ENCODE measurements around the gene EFNA2. TPM values are rescaled to one million over a fixed set of nuclear protein-coding genes. Genes with fewer than 3 reads are reported as not detected.
A peak's percentile ranks its signal among the peaks of the same experiment; 100 is the strongest.

The EFNA2 gene
- total RNA-seq, 4 donors from 2014 or later = 30.5 to 112 (median 40.6) TPM

GRCh38 chr19:1286487-1287353 lies 1.0 kb downstream of the EFNA2 start:
- in situ Hi-C loops (cut with MboI; ENCODE audit: low pct_ligation_motif_present in 1 of 4, low pct_unique_long_range_greater_than_20kb in 1 of 4, low sequenced_read_pairs in 3 of 4) (loop anchor here in 2 of 4 donors (25.0 kb wide), 1 partner anchor 101 kb away; the partner anchor contains the start of gene NDUFS7 (in 2 of the 2)), intact Hi-C loops (cut with DNase I; ENCODE audit: low total_unique reads) (loop anchor here (10.0 kb wide), 1 partner anchor 118 kb away; the partner anchor contains the start of genes DAZAP1 and GAMT)
- WGBS, 2 donors (ENCODE audit: low coverage in 1 of 2) = 23% methylated on average over 31 of the region's 38 CpGs; no CpG with 5 or more reads in 1 of the 2 donors
- peaks cover 65% of the 10 kb centered on the region for H3K27me3 ChIP-seq
- H3K27ac ChIP-seq = peak overlapping the region; percentile 58 to 77 (median 74)
- TF ChIP-seq CTCF (IDR thresholded peaks at IDR 0.05) (no peak), POLR2A (IDR thresholded peaks at IDR 0.05) (no peak), POLR2AphosphoS5 (IDR thresholded peaks at IDR 0.05) (no peak), EP300 (IDR thresholded peaks at IDR 0.05; ENCODE audit: low read depth) (no peak)
- H3K9me3 ChIP-seq = no peaks in the 10 kb centered on the region
- H3K4me1 ChIP-seq = peaks cover 15 to 64% (median 51%) of the 10 kb centered on the region in 4 donors
- no peaks in the 10 kb centered on the region for H3K36me3 ChIP-seq
- peak overlapping the region; percentile 5 to 54 (median 47) for H3K4me3 ChIP-seq
- DNase-seq = no peak

GRCh38 chr19:1287354-1288225 lies 1.9 kb downstream of the EFNA2 start:
- intact Hi-C loops (cut with DNase I; ENCODE audit: low total_unique reads) = loop anchor here (10.0 kb wide), 1 partner anchor 117 kb away; the partner anchor contains the start of genes DAZAP1 and GAMT
- Histone ChIP-seq H3K27ac (peak overlapping the region in 2 of 4 donors; percentile 74 to 75), H3K36me3 (no peaks in the 10 kb centered on the region), H3K9me3 (no peaks in the 10 kb centered on the region), H3K4me3 (peak overlapping the region in 3 of 4 donors; percentile 45 to 54 (median 49)), H3K4me1 (peaks cover 20 to 70% (median 58%) of the 10 kb centered on the region in 4 donors), H3K27me3 (peaks cover 73% of the 10 kb centered on the region)
- 46 to 74% methylated on average over 7 to 47 of the region's 55 CpGs for WGBS, 2 donors (ENCODE audit: low coverage in 1 of 2)
- no peak for TF ChIP-seq POLR2A (IDR thresholded peaks at IDR 0.05)
- in situ Hi-C loops (cut with MboI; ENCODE audit: low pct_ligation_motif_present in 1 of 4, low pct_unique_long_range_greater_than_20kb in 1 of 4, low sequenced_read_pairs in 3 of 4) = loop anchor here in 2 of 4 donors (25.0 kb wide), 1 partner anchor 100 kb away; the partner anchor contains the start of gene NDUFS7 (in 2 of the 2)
- no peak for DNase-seq

- intact Hi-C loops (cut with DNase I; ENCODE audit: low total_unique reads) = loop anchor here (10.0 kb wide), 1 partner anchor 117 kb away; the partner anchor contains the start of genes DAZAP1 and GAMT
- Histone ChIP-seq H3K4me3 (no peak overlapping the region), H3K9me3 (no peaks in the 10 kb centered on the region), H3K27me3 (peaks cover 74% of the 10 kb centered on the region), H3K4me1 (peaks cover 15 to 64% (median 54%) of the 10 kb centered on the region in 4 donors), H3K36me3 (no peaks in the 10 kb centered on the region), H3K27ac (peak overlapping the region in 1 of 4 donors; percentile 74)
- DNase-seq = no peak
- 90% methylated on average over 18 of the region's 18 CpGs; no CpG with 5 or more reads in 1 of the 2 donors for WGBS, 2 donors (ENCODE audit: low coverage in 1 of 2)
- in situ Hi-C loops (cut with MboI; ENCODE audit: low pct_ligation_motif_present in 1 of 4, low pct_unique_long_range_greater_than_20kb in 1 of 4, low sequenced_read_pairs in 3 of 4) = loop anchor here in 2 of 4 donors (25.0 kb wide), 1 partner anchor 99 kb away; the partner anchor contains the start of gene NDUFS7 (in 2 of the 2)
- TF ChIP-seq CTCF (IDR thresholded peaks at IDR 0.05) (no peak), POLR2A (IDR thresholded peaks at IDR 0.05) (no peak), EP300 (IDR thresholded peaks at IDR 0.05; ENCODE audit: low read depth) (no peak), POLR2AphosphoS5 (IDR thresholded peaks at IDR 0.05) (no peak)
These were observed 2.5 kb downstream of the EFNA2 start for GRCh38 chr19:1288226-1288612.

GRCh38 chr19:1288833-1289685 lies 3.4 kb downstream of the EFNA2 start:
- in situ Hi-C loops (cut with MboI; ENCODE audit: low pct_ligation_motif_present in 1 of 4, low pct_unique_long_range_greater_than_20kb in 1 of 4, low sequenced_read_pairs in 3 of 4) = loop anchor here in 2 of 4 donors (25.0 kb wide), 1 partner anchor 98 kb away; the partner anchor contains the start of gene NDUFS7 (in 2 of the 2)
- no peak for DNase-seq
- no peaks in the 10 kb centered on the region for H3K9me3 ChIP-seq
- H3K27me3 ChIP-seq = peaks cover 74% of the 10 kb centered on the region
- H3K27ac ChIP-seq = no peak overlapping the region
- peaks cover 15 to 56% (median 45%) of the 10 kb centered on the region in 4 donors for H3K4me1 ChIP-seq
- TF ChIP-seq CTCF (IDR thresholded peaks at IDR 0.05) (no peak), POLR2AphosphoS5 (IDR thresholded peaks at IDR 0.05) (no peak), EP300 (IDR thresholded peaks at IDR 0.05; ENCODE audit: low read depth) (no peak), POLR2A (IDR thresholded peaks at IDR 0.05) (no peak)
- WGBS, 2 donors (ENCODE audit: low coverage in 1 of 2) = 79% methylated on average over 35 of the region's 41 CpGs; no CpG with 5 or more reads in 1 of the 2 donors
- intact Hi-C loops (cut with DNase I; ENCODE audit: low total_unique reads) = loop anchor here (10.0 kb wide), 1 partner anchor 116 kb away; the partner anchor contains the start of genes DAZAP1 and GAMT
- H3K4me3 ChIP-seq = no peak overlapping the region
- H3K36me3 ChIP-seq = no peaks in the 10 kb centered on the region
